ENCODE data around the gene VSIR.

DNA sequence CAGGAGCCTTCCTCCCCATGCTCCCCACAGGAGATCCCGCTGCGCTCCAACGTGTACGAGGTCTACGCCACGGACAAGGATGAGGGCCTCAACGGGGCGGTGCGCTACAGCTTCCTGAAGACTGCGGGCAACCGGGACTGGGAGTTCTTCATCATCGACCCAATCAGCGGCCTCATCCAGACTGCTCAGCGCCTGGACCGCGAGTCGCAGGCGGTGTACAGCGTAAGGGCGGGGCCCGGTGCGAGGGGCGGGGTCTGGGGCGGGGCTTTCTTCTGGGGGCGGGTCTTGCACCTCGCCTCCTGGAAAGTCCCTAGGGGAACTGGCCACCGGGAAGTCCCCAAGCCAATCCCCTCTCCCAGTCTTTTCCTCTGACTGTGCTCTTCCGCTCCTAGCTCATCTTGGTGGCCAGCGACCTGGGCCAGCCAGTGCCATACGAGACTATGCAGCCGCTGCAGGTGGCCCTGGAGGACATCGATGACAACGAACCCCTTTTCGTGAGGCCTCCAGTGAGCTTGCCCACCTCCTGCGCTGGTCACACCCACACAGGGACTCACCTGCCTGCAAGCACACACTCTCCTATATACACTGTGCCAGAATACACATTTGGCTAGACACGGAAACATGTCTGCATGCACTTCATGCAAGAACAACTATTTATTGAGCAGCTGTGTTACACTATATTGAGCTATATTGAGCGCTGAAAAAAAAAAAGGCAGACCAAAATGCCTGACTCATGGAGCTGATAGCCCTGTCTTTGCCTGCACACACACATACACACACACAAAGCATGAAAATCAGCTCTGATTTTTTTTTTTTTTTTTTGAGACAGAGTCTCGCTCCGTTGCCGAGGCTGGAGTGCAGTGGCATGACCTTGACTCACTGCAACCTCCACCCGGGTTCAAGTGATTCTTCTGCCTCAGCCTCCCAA is 32.7 kb upstream of the VSIR start:
- TF ChIP-seq, protein P1, sequence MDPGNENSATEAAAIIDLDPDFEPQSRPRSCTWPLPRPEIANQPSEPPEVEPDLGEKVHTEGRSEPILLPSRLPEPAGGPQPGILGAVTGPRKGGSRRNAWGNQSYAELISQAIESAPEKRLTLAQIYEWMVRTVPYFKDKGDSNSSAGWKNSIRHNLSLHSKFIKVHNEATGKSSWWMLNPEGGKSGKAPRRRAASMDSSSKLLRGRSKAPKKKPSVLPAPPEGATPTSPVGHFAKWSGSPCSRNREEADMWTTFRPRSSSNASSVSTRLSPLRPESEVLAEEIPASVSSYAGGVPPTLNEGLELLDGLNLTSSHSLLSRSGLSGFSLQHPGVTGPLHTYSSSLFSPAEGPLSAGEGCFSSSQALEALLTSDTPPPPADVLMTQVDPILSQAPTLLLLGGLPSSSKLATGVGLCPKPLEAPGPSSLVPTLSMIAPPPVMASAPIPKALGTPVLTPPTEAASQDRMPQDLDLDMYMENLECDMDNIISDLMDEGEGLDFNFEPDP (CRISPR knock-in tag; IDR thresholded peaks at IDR 0.05) = no peak
- TF ChIP-seq ESRRA (IDR thresholded peaks at IDR 0.05; ENCODE audit: borderline replicate concordance, low read depth) (no peak), FIP1L1 (IDR thresholded peaks at IDR 0.05; ENCODE audit: low read depth, low read length, poor library complexity, severe bottlenecking) (no peak), EZH2 (IDR thresholded peaks at IDR 0.05; ENCODE audit: borderline replicate concordance, low read depth, low read length) (no peak)
- TF ChIP-seq, protein P2, sequence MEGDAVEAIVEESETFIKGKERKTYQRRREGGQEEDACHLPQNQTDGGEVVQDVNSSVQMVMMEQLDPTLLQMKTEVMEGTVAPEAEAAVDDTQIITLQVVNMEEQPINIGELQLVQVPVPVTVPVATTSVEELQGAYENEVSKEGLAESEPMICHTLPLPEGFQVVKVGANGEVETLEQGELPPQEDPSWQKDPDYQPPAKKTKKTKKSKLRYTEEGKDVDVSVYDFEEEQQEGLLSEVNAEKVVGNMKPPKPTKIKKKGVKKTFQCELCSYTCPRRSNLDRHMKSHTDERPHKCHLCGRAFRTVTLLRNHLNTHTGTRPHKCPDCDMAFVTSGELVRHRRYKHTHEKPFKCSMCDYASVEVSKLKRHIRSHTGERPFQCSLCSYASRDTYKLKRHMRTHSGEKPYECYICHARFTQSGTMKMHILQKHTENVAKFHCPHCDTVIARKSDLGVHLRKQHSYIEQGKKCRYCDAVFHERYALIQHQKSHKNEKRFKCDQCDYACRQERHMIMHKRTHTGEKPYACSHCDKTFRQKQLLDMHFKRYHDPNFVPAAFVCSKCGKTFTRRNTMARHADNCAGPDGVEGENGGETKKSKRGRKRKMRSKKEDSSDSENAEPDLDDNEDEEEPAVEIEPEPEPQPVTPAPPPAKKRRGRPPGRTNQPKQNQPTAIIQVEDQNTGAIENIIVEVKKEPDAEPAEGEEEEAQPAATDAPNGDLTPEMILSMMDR (IDR thresholded peaks at IDR 0.05 in 2 of 3, conservative IDR thresholded peaks at IDR 0.05 in 1 of 3; ENCODE audit: insufficient read depth in 2 of 3, low read depth in 1 of 3, low read length in 3 of 3) = no peak
- TF ChIP-seq, protein P3, sequence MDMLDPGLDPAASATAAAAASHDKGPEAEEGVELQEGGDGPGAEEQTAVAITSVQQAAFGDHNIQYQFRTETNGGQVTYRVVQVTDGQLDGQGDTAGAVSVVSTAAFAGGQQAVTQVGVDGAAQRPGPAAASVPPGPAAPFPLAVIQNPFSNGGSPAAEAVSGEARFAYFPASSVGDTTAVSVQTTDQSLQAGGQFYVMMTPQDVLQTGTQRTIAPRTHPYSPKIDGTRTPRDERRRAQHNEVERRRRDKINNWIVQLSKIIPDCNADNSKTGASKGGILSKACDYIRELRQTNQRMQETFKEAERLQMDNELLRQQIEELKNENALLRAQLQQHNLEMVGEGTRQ (CRISPR knock-in tag; IDR thresholded peaks at IDR 0.05) = no peak
- TF ChIP-seq, protein P4, sequence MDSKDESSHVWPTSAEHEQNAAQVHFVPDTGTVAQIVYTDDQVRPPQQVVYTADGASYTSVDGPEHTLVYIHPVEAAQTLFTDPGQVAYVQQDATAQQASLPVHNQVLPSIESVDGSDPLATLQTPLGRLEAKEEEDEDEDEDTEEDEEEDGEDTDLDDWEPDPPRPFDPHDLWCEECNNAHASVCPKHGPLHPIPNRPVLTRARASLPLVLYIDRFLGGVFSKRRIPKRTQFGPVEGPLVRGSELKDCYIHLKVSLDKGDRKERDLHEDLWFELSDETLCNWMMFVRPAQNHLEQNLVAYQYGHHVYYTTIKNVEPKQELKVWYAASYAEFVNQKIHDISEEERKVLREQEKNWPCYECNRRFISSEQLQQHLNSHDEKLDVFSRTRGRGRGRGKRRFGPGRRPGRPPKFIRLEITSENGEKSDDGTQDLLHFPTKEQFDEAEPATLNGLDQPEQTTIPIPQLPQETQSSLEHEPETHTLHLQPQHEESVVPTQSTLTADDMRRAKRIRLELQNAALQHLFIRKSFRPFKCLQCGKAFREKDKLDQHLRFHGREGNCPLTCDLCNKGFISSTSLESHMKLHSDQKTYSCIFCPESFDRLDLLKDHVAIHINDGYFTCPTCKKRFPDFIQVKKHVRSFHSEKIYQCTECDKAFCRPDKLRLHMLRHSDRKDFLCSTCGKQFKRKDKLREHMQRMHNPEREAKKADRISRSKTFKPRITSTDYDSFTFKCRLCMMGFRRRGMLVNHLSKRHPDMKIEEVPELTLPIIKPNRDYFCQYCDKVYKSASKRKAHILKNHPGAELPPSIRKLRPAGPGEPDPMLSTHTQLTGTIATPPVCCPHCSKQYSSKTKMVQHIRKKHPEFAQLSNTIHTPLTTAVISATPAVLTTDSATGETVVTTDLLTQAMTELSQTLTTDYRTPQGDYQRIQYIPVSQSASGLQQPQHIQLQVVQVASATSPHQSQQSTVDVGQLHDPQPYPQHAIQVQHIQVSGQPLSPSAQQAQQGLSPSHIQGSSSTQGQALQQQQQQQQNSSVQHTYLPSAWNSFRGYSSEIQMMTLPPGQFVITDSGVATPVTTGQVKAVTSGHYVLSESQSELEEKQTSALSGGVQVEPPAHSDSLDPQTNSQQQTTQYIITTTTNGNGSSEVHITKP (IDR thresholded peaks at IDR 0.05; ENCODE audit: partially characterized antibody) = peak; percentile 95
